Stimulated activated CD4-positive, alpha-beta T cell treated with anti-CD3 and anti-CD28 coated beads, Interleukin-4, amount 100 ng/mL, for 1 hour (primary cell): Measurements from ENCODE around the gene ETV6.

ENCODE experiments used
- DNase-seq: peaks from one replicate; pipeline ENCODE4 v3.0.0-alpha.2; 2020

The ETV6 gene

DNA sequence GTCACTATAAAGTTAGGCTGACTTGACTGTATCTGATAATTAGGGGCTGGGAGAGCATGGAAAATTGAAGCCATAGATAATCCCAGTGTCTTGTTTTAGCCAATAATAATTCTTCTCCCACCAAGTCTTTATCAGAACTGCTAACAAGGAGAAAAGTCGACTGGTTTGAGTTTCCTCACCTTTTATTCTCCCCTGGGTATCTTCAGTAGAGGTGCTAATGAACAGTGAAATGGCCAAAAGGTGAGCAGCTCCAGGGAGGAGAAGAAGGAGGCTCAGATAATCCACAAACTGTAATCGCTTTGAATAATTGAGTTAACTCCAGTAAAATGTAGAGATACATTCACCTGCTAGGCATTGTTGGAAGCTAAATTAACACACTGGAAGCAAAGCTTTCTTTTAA lies 72.6 kb downstream of the ETV6 start:
- DNase-seq = no peak

DNA sequence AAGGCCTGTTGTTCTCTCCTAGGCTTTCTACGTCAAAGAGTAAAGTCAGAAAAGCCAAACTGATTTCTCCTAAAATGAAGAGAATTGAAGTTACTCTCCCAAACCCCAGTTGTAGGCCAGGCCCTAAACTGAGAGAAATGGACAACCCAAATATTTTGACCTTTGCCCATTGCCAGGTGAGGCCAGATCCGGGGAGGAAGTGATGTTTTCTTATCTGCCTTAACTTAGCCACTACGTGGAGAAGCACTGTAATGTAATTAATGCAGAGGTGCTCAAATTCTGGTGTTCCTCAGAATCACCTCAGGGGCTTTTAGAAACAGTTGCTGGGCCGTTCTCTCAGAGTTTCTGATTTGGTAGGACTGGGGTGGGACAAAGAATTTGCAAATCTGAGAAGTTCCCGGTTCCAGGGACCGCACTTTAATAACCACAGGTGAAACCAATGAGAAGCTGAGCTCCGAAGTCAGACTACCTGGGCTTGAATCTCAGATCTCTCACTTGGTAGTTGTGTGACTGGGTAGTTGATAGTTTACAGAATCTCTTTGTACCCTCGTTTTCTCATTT lies 73.2 kb downstream of the ETV6 start:
- DNase-seq = no peak

DNA sequence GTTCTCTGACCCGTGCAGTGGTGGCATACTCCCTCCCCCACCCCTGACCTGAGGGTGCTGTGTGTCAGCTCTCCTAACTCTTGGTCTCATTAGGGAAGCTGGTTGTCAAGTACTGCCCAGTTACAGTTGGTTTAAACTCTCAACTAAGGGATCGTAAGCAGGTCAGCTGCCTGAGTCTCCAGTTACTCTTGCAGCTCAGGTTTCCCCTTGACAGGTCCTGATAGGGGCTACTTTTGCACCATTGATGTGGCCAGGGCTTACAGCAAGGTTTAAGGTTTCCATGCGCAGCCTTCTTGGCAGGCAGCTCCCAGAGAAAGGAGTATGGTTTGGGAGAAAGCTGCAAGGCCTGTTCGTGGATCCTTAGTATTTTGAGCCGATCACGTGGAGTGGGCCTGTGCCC lies 74.5 kb downstream of the ETV6 start:
- no peak for DNase-seq

GRCh38 chr12:11724888-11725311 lies 75.4 kb downstream of the ETV6 start:
- DNase-seq = no peak

DNA sequence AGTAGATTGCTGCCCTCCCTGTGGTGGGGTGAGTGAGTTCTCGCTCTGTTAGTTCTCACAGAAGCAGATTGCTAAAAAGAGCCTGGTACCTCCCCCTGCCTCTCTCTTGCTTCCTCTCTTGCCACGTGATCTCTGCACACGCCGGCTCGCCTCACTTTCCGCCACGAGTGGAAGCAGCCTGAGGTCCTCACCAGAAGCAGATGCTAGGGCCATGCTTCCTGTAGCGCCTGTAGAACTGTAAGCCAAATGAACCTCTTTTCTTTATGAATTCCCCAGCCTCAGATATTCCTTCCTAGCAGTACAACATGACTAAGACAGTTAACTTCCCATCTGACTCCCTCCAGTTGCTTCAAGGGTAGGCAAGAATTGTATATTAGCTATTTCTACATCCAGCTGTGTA lies 76.2 kb downstream of the ETV6 start:
- no peak for DNase-seq

GRCh38 chr12:11726659-11727058 lies 77.2 kb downstream of the ETV6 start:
- DNase-seq = no peak

GRCh38 chr12:11727133-11727664 lies 77.7 kb downstream of the ETV6 start:
- peak; percentile 56 for DNase-seq

DNA sequence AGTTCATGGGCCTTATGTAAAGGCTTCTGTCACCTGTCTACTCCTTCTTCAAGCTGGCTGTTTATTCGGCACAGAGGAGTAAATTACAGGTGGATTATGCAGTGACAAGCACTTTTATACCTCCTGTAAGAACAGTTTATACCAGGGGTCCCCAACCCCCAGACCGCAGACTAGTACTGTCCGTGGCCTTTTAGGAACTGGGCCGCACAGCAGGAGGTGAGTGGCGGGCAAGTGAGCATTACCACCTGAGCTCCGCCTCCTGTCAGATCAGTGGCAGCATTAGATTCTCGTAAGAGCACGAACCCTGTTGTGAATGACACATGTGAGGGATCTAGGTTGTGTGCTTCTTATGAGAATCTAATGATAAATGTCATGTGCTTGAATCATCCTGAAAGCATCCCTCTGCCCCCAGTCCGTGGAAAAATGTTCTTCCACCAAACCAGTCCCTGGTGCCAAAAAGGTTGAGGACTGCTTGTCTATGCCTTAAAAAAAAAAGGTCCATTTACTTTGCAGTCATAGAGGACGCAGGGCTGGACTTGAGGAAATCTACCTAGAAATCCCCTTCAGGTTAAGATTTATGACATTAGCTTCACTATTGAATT lies 78.8 kb downstream of the ETV6 start:
- no peak for DNase-seq

- no peak for DNase-seq
Measured at GRCh38 chr12:11729008-11729407, 79.5 kb downstream of the ETV6 start.

DNA sequence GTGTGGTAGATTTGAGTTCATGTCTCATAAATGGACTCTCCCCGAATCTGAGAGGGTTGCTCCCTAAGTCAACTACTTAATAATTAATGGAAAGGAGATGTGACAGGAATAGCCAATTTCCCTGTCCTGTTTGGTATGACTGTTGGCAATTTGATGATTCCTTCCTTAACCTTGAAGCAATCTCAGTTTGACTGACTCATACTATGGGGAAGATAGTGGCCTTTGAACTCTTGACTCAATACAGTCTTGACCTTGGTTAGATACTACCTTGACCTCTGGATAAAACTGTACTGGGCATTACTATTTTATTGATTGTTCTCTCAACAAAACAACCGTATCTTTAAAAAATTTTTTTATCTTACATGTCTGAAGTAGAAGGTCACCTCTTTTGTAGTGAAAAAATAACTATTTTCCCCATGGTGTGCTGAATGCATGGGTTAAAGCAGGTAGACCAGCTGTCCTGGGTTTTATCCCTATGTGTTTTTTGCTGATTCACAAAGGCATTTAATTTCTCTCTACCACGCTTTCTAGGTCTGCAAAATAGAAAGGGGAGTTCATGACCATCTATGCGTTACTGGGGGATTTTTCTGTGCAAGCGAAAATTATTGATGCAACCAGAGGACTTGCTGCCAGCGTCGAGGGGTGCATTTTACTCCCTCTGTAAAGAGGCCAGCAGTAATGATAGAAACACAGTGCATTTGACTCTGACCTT lies 80.1 kb downstream of the ETV6 start:
- no peak for DNase-seq

DNA sequence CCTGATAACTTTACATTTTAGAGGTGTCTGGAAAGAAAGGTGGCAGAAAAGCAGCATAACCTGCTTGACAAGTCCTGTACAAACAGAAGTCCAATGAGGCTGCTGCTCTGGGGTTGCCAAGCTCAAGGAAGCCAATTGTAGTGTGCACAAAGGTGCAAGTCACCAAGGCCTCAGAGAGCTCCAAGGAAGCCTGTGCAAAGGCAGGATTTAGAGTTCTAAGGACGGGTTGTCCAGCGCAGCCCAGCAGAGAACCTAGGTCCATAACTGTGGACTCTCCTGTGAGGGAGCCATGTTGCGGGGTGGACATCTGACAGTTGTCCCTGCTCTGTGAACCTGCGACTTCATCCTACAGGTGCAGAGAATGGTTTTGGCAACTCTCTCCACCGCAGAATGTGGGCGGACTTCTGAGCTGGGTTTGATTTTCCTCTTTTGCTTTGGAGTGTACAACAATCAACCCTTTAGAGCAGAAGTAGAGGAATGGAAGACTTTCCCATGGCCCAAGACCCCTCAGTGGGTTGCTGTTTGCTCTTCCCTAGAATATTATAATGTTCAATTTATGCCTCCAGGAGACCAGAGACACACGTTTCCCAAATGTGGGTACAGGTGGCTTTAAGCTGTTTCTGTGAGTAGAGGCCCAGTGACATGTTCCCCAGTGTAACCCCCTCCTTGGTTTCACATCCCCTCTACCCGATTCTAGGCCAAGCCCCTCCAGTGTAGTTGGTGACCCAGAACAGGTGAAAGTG lies 81.0 kb downstream of the ETV6 start:
- no peak for DNase-seq

- DNase-seq = no peak
Measured at GRCh38 chr12:11731042-11731357, 81.5 kb downstream of the ETV6 start.

DNA sequence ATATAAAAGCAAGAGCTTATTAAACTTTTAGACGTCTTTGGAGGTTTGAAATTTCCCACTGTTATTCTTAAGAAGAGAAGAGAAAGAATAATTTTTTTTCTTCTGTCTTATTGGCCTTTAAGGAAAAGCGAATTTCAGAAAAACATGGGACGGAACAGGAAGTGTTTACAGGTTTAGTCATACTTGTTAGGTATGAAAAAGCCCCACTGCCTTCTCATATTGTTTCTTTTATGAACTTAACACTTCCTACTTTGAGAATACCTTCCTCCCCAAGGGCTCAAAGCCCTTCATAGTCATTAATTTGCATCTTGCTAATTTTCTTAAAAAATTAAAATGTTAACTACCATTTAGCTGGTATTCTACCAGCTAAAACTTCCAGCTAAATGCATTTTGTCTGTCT lies 82.0 kb downstream of the ETV6 start:
- no peak for DNase-seq

DNA sequence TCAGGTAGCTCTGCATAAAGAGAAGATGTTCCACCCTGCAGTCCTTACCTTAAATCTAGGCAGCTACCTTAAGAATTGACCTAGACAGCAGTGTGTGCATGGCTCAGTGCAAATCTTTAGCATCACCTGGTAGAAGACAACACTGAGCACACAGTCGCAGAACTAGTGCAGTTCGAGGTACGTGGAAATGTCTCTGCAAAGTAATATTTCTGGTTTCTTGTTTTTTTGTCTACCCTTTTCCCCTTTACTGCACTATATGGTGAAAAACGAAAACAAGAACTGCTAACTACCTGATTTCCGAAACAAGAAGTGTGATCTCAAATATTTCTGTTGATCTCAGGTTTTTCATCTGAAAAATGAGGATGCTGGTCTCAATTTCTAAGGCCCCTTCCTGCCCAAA lies 82.5 kb downstream of the ETV6 start:
- no peak for DNase-seq

DNA sequence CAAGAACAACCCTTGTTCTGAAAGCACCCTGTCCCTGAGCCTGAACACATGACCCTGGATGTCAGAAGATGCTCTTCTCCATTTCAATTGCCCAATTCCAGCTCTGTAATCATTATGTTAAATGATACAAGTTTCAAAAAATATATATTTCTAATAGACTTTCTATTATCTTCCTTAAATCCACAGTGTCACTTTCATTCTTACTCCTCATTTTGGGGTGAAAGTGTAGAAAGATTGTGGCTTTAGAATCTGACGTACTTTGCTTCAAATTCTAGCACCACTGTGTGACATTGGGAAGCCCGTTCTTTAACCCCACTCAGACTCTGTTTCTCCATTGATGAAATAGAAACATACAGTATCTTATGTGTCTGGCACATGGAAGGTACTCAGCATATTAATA lies 83.2 kb downstream of the ETV6 start:
- DNase-seq = no peak

GRCh38 chr12:11734580-11735180 lies 85.2 kb downstream of the ETV6 start:
- DNase-seq = no peak

DNA sequence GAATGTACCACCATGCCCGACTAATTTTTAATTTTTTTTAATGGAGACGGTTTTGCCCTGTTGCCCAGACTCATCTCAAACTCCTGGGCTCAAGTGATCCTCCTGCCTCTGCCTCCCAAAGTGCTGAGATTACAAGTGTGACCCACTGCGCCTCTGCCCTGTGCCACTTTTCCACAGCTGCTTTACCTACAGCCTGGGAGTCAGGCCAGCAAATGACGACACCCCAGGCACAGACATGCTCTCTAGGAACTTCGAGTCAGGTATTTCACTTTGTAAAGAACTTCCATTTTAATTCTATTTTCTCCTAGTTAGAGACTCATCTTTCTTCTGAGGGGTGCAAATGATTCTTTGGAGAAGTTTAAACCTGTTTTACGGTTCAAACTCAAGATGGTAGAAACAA lies 89.0 kb downstream of the ETV6 start:
- no peak for DNase-seq

DNA sequence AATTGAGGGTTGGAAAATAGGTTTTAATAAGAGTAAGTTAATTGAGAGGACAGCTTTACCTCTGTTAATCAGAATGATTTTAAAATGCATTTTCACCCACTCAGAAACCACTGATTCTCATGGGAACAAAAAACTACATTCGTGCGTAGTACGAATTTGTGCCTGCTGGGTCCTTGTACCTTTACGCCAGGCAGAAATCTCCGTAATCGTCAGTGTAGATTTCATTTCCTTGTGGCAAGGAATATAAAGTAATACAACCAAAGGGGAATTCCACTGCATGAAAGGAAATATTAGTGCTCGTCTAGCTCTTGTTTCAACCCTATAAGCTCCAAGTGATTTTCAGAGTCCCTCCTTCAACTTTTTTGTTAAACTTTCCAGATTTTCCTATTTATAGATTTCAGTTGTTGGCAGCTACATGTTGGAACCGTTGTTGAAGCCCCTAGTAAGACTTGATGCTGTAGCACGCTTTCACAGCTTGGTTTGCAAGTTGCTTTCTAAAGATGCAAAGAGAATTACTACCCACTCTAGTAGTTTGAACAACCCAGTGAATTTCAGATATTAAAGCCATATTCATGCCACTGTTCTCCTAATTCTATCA lies 90.6 kb downstream of the ETV6 start:
- no peak for DNase-seq

DNA sequence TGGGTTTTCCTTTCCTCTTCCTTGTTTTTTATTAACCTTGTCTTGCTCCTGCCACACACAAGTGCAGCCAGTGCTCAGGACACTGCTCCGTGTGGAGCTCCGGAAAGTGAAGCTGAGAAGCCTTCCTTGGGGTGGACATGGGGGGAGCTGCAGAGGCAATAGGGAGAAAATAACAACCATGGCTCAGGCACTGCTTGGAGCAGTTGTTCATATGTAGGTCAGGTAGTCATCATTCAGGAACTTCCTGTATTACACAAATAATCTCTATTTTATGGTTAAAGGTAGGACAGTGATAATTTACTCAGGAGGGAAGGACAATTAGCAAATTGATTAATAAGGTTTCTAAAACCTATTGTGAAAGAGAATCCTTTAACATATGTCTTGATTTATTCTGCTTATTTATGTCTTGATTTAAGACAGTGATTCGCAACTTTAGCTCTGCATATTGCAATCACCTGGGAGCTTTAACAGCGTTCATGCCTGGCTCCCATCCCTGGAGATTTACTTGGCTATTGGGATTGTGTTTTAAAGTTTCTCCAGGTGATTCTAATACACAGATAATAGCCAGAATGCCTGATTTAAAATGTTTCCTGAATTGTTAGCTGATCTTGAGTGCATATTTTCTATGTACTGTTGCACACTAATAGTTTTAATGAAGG lies 92.1 kb downstream of the ETV6 start:
- no peak for DNase-seq

DNA sequence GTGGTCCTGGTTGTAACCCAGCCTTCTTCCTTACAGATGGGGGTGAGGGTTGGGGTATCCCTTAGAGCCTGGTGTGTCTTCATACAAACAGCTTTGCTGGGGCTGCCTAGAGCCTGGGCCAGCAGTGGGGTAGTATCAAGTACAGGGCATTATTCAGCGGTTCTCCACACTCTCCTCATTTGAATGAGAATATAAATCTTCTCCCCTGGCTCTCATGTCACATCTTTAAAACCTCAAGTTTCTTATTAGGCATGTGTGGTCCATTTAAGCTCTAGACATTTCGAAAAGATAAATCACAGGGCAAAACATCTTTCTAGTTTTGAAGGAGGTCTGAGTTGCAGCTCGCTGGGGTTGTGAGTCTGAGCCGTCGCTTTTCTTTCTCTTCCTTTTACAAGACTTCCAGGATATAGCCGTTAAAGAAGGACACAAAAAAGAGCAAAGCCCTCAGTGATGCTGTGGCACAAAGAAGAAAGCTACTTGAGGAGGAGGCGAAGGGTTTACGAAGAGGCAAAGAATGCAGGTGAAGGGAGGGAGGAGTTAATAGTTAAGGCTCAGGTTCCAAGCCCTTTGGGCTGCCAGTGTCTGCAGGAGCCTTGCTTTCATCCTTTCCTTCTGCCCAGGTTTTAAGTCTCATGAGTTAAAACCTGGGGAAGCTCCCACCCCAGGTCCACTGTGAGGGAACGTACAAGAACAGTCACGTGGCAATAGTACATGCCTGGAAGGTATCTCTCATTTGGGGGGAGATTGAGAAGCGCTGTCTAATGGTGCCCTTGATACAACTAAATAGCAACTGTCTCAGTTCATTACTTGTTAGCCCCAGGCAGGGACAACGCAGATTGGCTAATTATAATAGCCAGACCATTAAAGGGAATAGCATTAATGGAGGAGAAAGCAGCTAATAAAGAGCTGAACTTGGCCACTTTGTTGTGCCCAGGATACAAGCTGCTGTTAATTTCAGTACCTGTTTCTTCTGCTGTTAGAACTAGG lies 94.2 kb downstream of the ETV6 start:
- DNase-seq = no peak

GRCh38 chr12:11744410-11744801 lies 94.9 kb downstream of the ETV6 start:
- DNase-seq = no peak
